ENCODE results near the gene ECE1.

- no peak for TF ChIP-seq EZH2 (IDR thresholded peaks at IDR 0.05; ENCODE audit: borderline replicate concordance, low read length)
- TF ChIP-seq, protein P1, sequence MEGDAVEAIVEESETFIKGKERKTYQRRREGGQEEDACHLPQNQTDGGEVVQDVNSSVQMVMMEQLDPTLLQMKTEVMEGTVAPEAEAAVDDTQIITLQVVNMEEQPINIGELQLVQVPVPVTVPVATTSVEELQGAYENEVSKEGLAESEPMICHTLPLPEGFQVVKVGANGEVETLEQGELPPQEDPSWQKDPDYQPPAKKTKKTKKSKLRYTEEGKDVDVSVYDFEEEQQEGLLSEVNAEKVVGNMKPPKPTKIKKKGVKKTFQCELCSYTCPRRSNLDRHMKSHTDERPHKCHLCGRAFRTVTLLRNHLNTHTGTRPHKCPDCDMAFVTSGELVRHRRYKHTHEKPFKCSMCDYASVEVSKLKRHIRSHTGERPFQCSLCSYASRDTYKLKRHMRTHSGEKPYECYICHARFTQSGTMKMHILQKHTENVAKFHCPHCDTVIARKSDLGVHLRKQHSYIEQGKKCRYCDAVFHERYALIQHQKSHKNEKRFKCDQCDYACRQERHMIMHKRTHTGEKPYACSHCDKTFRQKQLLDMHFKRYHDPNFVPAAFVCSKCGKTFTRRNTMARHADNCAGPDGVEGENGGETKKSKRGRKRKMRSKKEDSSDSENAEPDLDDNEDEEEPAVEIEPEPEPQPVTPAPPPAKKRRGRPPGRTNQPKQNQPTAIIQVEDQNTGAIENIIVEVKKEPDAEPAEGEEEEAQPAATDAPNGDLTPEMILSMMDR (IDR thresholded peaks at IDR 0.05; ENCODE audit: low read length) = no peak
Observed at GRCh38 chr1:21319447-21320407, 29.5 kb upstream of the ECE1 start.
